Left renal pelvis (tissue), 4 donors: ENCODE measurements around the gene RAMP1. TPM values are rescaled to one million over a fixed set of nuclear protein-coding genes. Genes with fewer than 3 reads are reported as not detected.

ENCODE experiments used
- DNase-seq, 4 donors: peaks; one replicate each; pipeline ENCODE4 v3.0.0-alpha.2; 2013; ENCODE audit warnings: low read depth in 4 of 4, low spot score in 3 of 4
- polyA plus RNA-seq, 4 donors: library from polyadenylated mRNA; unstranded; fragments of 120-200 nt; gene quantifications; one replicate each; pipeline ENCODE4 v1.2.1, GENCODE V29; 2013; ENCODE audit not compliant: insufficient read length in 4 of 4

RAMP1 gene
- polyA plus RNA-seq, 4 donors = 3.2 to 9.3 (median 6.1) TPM

GRCh38 chr2:237876061-237876526 lies 16.7 kb downstream of the RAMP1 start:
- DNase-seq = no peak

- DNase-seq = no peak
Measured at GRCh38 chr2:237876532-237876931, 17.1 kb downstream of the RAMP1 start.

- no peak for DNase-seq
Measured at GRCh38 chr2:237876951-237877491, 17.6 kb downstream of the RAMP1 start.

- no peak for DNase-seq
Measured at GRCh38 chr2:237877576-237878307, 18.3 kb downstream of the RAMP1 start.

DNA sequence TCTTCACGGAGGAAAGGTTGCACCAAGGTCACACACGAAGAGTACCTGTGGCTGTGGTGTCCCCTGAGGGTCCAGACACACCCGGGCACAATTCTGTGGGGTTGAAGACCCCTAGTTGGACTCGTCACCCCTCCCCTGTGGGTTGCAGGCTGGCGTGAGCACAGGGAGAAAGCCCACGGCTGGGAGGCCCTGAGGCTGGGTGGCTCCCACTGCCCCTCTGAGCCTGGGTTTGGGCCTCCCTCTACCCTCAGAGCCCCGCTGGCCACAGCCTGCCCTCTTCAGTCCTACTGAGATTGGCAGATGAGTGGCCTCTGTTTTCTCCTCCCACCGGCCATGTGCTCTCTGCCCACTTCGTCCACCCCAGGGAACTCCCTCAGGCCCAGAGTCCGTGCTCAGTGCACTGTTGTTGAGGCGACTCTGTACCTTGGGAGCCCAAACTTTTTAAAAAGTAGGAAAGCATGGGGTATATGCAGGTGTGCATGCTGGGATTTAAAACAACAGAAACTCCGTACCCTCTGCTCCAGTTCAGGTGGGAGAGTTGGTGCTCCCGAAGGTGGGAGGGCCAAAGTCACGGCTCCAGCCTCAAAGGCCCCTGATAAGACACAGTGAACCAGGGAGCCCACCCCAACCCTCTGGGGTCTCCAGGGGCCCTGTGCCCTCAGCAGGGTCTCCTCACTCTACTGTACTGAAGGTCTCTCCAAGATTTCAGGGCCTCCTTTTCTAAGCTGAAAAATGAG lies 19.1 kb downstream of the RAMP1 start:
- DNase-seq = no peak

GRCh38 chr2:237879058-237879430 lies 19.6 kb downstream of the RAMP1 start:
- no peak for DNase-seq

GRCh38 chr2:237879991-237880560 lies 20.7 kb downstream of the RAMP1 start:
- no peak for DNase-seq

DNA sequence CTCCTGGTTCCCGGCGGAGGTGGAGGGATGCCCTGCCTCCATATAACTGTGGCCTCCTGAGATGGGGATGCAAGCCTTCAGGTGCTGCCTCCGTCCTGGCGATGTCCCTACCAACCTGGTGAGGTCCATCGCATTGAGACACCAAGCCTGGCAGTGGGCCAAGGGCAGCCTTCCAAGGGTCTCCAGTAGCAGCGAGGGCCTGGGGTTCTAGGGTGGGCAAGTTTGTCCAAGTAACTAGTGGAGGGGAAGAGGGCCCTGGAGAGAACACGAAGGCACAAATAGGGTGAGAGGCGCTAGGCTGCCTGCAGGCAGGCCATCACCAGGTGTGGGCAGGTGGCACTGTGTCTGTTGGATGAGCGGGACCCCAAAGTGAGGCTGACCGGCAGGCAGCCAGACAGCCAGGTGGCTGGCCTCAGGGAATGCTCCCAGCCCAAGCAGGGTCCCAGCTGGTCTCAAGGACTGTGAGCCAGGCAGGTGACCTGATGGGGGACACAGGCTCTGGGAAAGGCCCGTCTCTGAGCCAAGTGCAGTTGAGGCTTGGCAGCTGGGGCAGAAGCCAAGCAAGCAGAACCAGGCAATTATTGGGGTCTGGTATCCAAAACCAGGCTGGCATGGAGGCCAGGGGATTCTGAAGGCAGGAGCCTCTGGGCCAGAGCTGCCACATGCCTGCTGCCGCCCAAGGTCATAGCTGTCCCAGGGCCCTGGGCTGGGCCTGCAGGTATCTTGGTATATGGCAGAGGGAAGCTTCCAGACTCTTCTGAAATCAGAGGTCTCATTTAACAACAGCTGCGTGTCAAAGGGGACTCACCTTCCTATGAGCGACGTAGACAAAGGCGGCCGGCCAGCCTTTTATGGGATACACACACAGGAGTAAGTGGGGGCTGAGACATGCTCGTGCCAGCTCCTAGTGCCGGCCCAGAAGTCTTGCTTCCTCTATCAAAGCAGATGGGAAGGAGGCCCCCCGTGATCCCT lies 23.4 kb downstream of the RAMP1 start:
- no peak for DNase-seq

DNA sequence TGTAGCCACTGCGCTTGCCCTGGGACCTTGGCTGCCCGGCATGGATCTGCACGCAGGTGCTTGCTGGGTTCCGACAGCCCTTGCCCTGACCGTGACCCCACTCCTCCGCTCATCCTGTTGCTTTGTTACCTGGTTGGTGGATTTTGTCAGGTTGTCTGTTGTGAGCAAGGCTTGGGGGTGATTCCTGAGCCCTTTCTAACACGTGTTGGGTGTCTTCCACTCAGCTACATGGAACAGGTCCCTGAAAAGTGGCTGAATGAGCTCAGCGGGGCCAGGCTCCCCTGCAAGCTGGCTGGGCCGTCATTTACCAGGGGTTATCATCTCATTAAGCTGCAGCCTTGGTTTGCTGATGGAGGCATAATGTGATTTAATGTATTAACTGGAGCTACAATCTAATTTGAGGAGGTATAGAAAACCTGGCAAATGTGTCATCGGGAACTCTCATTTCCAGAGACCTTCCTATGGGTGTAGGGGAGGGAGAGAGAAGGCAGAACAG lies 24.6 kb downstream of the RAMP1 start:
- DNase-seq = no peak

- DNase-seq = no peak
Measured at GRCh38 chr2:237884681-237885080, 25.3 kb downstream of the RAMP1 start.

DNA sequence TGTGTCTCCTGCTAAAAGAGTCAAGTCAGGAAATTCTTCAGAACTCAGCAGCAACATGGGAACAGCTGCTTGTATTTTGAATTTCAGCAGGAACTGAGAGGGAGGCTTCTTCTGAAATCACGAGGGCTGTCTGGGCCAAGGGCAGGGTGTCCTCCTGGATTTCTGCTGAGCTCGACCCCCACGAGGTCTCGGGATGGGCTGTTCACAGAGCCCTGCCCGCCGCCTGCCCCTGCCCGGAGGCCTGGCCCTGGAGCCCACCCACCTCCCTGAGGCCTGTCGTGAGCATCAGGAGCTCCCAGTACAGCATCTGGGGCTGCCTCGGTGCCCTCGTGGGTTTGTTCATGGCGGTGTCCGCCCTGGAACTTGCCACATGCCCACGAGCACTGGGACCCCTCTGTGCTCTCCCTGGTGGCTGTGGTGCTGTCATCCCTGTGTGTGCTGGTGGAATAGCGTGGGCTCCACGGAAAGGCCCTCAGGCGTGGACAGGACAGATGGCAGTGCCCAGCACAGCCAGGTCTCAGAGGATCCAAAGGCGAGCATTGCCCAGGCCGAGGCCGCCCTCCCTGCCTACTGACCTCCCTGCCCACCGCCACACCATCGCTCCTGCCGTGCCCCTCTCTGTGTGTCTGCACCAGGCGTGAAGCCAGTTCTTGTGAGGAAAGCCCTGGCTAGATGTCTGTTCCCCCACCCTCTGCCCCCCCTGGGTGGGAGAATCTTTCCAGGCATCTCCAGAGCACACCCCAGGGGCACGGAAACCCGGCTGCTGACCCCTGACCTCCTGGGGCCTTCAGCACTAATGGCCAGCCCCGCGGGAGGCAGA lies 25.9 kb downstream of the RAMP1 start:
- DNase-seq = no peak

- no peak for DNase-seq
Measured at GRCh38 chr2:237885931-237886684, 26.7 kb downstream of the RAMP1 start.

- no peak for DNase-seq
Measured at GRCh38 chr2:237886685-237887481, 27.5 kb downstream of the RAMP1 start.

DNA sequence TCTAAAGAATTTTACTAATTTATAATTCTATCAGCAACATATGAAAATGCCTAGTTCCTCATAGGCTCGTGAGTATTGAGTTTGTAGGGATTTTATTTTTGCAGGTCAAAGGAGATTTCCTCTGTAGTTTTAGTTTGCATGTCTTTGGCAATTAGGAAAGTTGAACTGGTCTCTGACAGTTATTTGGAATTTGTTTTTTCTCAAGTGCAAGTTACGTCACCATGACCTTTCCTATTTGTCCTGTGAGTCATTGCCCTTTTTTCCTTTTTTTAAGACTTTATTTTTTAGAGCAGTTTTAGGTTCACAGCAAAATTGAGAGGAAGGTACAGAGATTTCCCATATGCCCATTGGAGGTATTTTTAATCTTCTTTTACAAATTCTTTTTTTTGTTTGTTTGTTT lies 29.0 kb downstream of the RAMP1 start:
- no peak for DNase-seq

- DNase-seq = no peak
Measured at GRCh38 chr2:237889016-237889415, 29.6 kb downstream of the RAMP1 start.

GRCh38 chr2:237889811-237890210 lies 30.4 kb downstream of the RAMP1 start:
- no peak for DNase-seq

GRCh38 chr2:237892478-237892877 lies 33.1 kb downstream of the RAMP1 start:
- DNase-seq = no peak
